HUES64 (cell line): ENCODE data around the gene NSG1.

ENCODE experiments used
- H3K27ac ChIP-seq: 2 replicates; pipeline ENCODE4 v1.7.0; 2013; ENCODE audit warnings: low read depth, low read length, inconsistent platforms
- H3K27me3 ChIP-seq: 2 replicates; pipeline ENCODE4 v1.6.1; 2013; ENCODE audit warnings: mild to moderate bottlenecking, low read length; ENCODE audit not compliant: insufficient read depth
- H3K36me3 ChIP-seq: 2 replicates; pipeline ENCODE4 v1.6.1; 2013; ENCODE audit warnings: mild to moderate bottlenecking, low read length; ENCODE audit not compliant: insufficient read depth
- H3K4me1 ChIP-seq: 2 replicates; pipeline ENCODE4 v1.6.1; 2013; ENCODE audit warnings: mild to moderate bottlenecking, low read length, moderate library complexity; ENCODE audit not compliant: insufficient read depth
- H3K4me3 ChIP-seq: 2 replicates; pipeline ENCODE4 v1.5.1; 2013; ENCODE audit warnings: mild to moderate bottlenecking, low read length, moderate library complexity
- H3K9ac ChIP-seq: 2 replicates; pipeline ENCODE4 v1.6.1; 2013; ENCODE audit warnings: mild to moderate bottlenecking, low read depth, low read length
- H3K9me3 ChIP-seq: 2 replicates; pipeline ENCODE4 v1.6.1; 2013; ENCODE audit warnings: low read depth, low read length; ENCODE audit not compliant: insufficient read depth
- WGBS: fragments of 150-250, 120-280 bp; methylation state at CpG from one replicate; pipeline ENCODE4 v1.1.7; 2013; ENCODE audit warnings: missing lambda C conversion rate; 5-methylcytosine and 5-hydroxymethylcytosine counted together

NSG1 gene

DNA sequence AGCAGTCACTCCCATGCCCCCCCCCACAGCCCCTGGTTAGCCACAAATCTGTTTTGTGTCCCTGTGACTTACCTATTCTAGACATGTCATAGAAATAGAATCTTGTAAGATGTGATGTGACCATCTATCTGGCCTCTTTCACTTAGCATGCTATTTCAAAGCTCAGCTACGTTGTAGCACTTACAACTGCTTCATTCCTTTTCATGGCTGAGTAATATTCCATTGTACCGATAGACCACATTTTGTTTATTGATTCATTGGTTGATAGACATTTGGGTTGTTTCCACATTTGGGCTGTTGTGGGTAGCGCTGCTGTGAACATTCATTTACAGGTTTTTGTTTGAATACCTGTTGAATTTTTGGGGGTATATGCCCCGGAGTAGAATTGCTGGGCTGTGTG lies 11.5 kb downstream of the NSG1 start:
- Histone ChIP-seq H3K4me3 (no peak overlapping the region), H3K36me3 (no peaks in the 10 kb centered on the region; the same call in 1 of the 2 replicates), H3K27me3 (no peaks in the 10 kb centered on the region), H3K4me1 (0 out of 2 replicates have a peak, but pooled peaks cover 3% of the 10 kb centered on the region), H3K27ac (no peak overlapping the region), H3K9ac (no peak overlapping the region), H3K9me3 (no peaks in the 10 kb centered on the region)
- 79% methylated on average over 4 of the region's 4 CpGs for WGBS

DNA sequence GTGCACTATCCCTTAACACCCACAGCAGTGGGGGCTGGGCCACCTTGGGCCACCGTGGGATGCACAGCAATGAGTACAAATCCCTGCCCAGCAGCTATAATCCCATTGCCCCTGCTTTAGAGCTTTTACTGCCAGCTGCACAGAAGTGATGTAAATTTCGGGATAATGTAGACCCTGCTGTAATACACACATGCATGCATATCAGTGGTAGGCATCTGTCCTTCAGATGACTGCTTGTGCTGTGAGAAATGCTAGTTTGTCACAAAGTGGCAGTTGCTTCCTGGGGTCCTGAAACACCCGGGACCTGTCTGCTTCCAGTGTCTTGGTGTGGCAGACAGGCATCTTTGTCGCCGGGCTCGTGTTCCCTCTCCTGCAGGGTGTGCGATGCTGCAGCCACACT lies 14.1 kb downstream of the NSG1 start:
- Histone ChIP-seq H3K4me1 (0 out of 2 replicates have a peak, but pooled peaks cover 3% of the 10 kb centered on the region), H3K4me3 (no peak overlapping the region), H3K9me3 (no peaks in the 10 kb centered on the region), H3K27ac (no peak overlapping the region), H3K27me3 (no peaks in the 10 kb centered on the region), H3K9ac (no peak overlapping the region), H3K36me3 (no peaks in the 10 kb centered on the region)
- WGBS = 90% methylated on average over 7 of the region's 7 CpGs

DNA sequence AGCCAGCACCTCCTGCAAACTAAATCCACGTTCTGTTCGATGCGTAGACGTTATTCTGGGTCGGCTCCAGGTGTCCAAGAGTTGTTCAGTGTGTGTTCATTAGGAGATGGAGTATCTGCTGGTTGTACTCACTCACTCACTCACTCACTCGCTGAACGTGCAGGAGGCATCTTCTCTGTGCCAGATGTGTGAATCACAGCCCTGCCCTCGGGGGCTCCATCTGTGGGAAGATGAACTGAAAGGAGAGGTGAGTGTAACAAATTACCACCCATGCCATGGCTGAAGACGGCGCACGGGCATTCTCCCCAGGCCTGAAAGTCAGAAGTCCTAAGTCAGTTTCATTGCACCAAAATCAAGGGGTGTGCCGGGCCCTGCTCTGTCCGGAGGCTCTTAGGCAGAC lies 16.1 kb downstream of the NSG1 start:
- 87% methylated on average over 11 of the region's 13 CpGs for WGBS
- Histone ChIP-seq H3K4me1 (no peaks in the 10 kb centered on the region), H3K36me3 (no peaks in the 10 kb centered on the region), H3K9ac (no peak overlapping the region), H3K4me3 (no peak overlapping the region), H3K27me3 (no peaks in the 10 kb centered on the region), H3K27ac (no peak overlapping the region), H3K9me3 (no peaks in the 10 kb centered on the region)

- H3K36me3 ChIP-seq = no peaks in the 10 kb centered on the region
- H3K4me1 ChIP-seq = no peaks in the 10 kb centered on the region
- H3K9me3 ChIP-seq = no peaks in the 10 kb centered on the region
- no peak overlapping the region for H3K4me3 ChIP-seq
- H3K9ac ChIP-seq = no peak overlapping the region
- H3K27ac ChIP-seq = no peak overlapping the region
- 91% methylated on average over 15 of the region's 15 CpGs for WGBS
- H3K27me3 ChIP-seq = no peaks in the 10 kb centered on the region
These were observed 18.6 kb downstream of the NSG1 start for GRCh38 chr4:4405358-4405962.

GRCh38 chr4:4406455-4407298 lies 19.8 kb downstream of the NSG1 start:
- no peaks in the 10 kb centered on the region for H3K36me3 ChIP-seq
- 93% methylated on average over 28 of the region's 28 CpGs for WGBS
- H3K9ac ChIP-seq = no peak overlapping the region
- no peak overlapping the region for H3K27ac ChIP-seq
- H3K9me3 ChIP-seq = no peaks in the 10 kb centered on the region
- no peak overlapping the region for H3K4me3 ChIP-seq
- H3K4me1 ChIP-seq = no peaks in the 10 kb centered on the region
- H3K27me3 ChIP-seq = no peaks in the 10 kb centered on the region

DNA sequence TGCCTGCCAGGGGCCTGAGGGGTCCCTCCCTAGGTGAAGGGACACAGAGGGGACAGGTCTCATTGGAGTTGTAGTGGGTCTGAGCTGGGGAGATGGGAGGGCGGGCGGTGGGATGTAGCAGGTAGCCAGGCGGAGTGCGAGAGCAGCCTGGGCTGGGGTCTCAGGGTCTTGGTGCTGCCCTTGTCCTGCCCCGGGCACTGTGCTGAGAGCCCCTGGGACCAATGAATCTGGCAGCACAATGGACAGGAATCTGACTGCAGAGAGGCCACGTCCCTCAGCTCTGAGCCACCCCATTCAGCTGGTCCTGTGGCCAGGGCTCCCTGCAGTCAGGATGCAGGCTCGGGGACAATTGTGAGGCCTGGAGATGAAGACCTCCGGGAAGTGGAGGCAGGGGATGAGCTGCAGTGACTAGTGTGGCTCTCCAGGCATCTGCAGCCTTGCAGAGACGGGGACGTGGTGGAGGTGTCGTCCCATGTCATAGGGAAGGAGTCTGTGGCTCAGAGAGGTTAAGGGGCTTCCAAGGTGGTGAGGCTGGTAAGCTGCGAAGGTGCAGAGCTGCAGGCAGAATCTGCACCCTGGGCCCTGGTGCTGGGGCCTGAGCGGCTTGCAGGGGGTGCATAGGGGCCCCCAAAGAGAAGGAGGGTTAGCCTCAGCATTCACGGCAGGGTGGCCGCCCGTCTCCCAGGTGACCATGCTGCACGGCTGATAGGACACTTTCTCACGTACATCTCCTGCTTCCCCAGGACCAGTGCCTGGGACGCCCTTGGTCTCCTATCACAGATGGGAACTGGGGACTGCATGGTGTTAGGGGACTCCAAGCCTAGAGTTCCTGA lies 20.6 kb downstream of the NSG1 start:
- H3K4me3 ChIP-seq = no peak overlapping the region
- no peaks in the 10 kb centered on the region for H3K4me1 ChIP-seq
- no peak overlapping the region for H3K9ac ChIP-seq
- H3K9me3 ChIP-seq = no peaks in the 10 kb centered on the region
- WGBS = 91% methylated on average over 19 of the region's 19 CpGs
- H3K36me3 ChIP-seq = no peaks in the 10 kb centered on the region
- no peaks in the 10 kb centered on the region for H3K27me3 ChIP-seq
- no peak overlapping the region for H3K27ac ChIP-seq

DNA sequence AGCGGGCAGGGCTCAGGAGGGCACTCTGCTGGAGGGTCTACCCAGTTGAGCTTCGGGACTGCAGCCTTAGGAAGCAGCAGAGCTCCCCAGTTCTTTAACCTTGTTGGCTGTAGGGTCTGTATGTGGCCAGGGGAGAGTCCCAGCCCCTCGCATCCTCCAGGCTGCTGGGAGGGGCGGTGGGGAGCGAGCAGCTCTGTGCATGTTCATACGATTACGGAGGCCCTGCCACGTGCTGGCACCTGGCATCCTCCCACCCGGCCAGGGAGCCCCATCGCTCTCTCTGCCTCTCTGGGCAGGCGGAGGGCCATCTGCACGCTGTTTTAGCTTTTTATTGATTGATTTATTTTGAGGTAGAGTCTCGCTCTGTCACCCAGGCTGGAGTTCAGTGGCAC lies 21.2 kb downstream of the NSG1 start:
- Histone ChIP-seq H3K4me1 (no peaks in the 10 kb centered on the region), H3K36me3 (no peaks in the 10 kb centered on the region), H3K9me3 (no peaks in the 10 kb centered on the region), H3K27me3 (no peaks in the 10 kb centered on the region), H3K4me3 (no peak overlapping the region), H3K27ac (no peak overlapping the region), H3K9ac (no peak overlapping the region)
- WGBS = 86% methylated on average over 13 of the region's 13 CpGs

- Histone ChIP-seq H3K27me3 (no peaks in the 10 kb centered on the region), H3K36me3 (no peaks in the 10 kb centered on the region), H3K4me1 (no peaks in the 10 kb centered on the region), H3K27ac (no peak overlapping the region), H3K4me3 (no peak overlapping the region), H3K9me3 (no peaks in the 10 kb centered on the region), H3K9ac (no peak overlapping the region)
- WGBS = 89% methylated on average over 23 of the region's 23 CpGs
These were observed 21.9 kb downstream of the NSG1 start for GRCh38 chr4:4408576-4409335.

DNA sequence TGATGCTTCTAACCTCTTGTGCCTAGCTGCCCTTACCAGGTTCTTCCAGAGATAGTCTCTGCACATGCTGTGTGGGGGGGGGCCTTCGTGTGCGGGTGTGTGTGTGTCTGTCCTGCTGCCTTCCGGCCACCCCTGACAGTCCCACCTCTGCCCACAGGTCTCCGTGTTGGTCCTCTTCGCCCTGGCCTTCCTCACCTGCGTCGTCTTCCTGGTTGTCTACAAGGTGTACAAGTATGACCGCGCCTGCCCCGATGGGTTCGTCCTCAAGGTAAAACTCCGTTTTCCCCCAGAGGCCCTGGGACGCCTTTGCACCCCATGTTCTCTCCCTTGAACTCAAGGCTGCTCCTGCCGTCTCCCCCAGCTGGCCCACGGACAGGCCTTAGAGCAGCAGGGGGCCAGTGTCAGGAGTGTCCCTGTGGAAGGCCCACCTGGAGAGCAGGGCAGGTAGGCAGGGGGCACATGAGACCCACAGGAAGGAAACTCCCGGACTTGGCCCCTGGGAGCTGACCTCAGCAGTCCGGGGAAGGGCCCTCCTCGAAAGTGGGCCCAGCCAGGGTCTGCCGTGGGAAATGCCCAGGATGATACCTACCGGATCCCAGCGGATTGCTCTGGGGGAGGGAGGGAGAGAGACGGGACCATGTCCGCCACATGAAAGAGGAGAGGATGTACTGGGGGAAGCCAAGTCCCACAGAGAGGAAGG lies 22.7 kb downstream of the NSG1 start:
- Histone ChIP-seq H3K9me3 (no peaks in the 10 kb centered on the region), H3K36me3 (no peaks in the 10 kb centered on the region), H3K9ac (no peak overlapping the region), H3K27ac (no peak overlapping the region), H3K27me3 (no peaks in the 10 kb centered on the region), H3K4me1 (no peaks in the 10 kb centered on the region), H3K4me3 (no peak overlapping the region)
- whole genome bisulfite sequencing = 94% methylated on average over 23 of the region's 23 CpGs

- H3K4me1 ChIP-seq = no peaks in the 10 kb centered on the region
- 92% methylated on average over 15 of the region's 15 CpGs for WGBS
- H3K9ac ChIP-seq = no peak overlapping the region
- no peaks in the 10 kb centered on the region for H3K27me3 ChIP-seq
- H3K36me3 ChIP-seq = no peaks in the 10 kb centered on the region
- H3K27ac ChIP-seq = no peak overlapping the region
- no peak overlapping the region for H3K4me3 ChIP-seq
- H3K9me3 ChIP-seq = no peaks in the 10 kb centered on the region
These were observed 23.4 kb downstream of the NSG1 start for GRCh38 chr4:4410271-4410670.
